Measurements from ENCODE around the gene ASCL2.
"Not testable (repeated sequence)": the region's sequence is repeated elsewhere in the genome, so short reads cannot be mapped to it uniquely, and the experiment has no call there.

DNA sequence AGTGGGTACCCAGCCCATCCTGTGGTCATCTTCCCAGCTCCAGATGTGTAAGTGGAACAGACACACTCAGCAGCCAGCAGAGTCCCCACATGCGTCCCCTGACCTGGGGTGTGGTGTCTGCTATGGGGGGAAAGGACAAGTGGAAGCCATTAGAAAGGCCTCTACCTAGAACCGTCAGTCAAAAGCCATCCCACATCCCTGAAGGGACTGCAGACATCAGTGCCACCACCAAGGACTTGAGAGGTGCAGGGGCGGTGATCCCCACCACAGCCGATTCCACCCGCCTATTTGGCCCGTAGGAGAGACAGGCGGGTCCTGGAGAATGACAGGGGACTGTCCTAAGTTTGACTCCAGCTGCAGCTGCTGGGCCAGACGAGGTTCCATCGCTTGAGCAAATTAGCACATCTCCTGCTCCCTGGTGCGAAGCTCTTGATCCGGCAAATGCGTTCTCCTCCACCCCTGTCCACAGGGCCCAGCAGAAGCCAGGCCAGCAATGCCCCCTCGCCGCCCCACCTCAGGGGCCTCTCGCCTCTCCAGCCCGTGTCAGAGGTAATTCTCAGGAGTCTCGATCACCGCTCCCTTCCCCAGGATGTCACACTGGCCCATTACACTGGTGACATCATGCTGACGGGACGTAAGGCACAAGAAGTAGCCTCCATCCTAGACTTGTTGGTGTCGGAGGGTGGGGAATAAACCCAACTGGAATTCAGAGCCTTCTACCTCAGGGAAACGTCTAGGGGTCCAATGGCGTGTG lies 33.8 kb downstream of the ASCL2 start:
- TF ChIP-seq, protein P1, sequence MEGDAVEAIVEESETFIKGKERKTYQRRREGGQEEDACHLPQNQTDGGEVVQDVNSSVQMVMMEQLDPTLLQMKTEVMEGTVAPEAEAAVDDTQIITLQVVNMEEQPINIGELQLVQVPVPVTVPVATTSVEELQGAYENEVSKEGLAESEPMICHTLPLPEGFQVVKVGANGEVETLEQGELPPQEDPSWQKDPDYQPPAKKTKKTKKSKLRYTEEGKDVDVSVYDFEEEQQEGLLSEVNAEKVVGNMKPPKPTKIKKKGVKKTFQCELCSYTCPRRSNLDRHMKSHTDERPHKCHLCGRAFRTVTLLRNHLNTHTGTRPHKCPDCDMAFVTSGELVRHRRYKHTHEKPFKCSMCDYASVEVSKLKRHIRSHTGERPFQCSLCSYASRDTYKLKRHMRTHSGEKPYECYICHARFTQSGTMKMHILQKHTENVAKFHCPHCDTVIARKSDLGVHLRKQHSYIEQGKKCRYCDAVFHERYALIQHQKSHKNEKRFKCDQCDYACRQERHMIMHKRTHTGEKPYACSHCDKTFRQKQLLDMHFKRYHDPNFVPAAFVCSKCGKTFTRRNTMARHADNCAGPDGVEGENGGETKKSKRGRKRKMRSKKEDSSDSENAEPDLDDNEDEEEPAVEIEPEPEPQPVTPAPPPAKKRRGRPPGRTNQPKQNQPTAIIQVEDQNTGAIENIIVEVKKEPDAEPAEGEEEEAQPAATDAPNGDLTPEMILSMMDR (IDR thresholded peaks at IDR 0.05): not testable (repeated sequence)
- not testable (repeated sequence) for TF ChIP-seq POLR2A (IDR thresholded peaks at IDR 0.05)
